NCI-H2227 (cell line): ENCODE measurements around the gene PTRH2.
A peak's percentile ranks its signal among the peaks of the same experiment; 100 is the strongest.

ENCODE experiments used
- DNase-seq: peaks from one replicate; lab custom pipeline; 2025; ENCODE audit not compliant: unreplicated experiment; lab: John Stamatoyannopoulos, UW

The PTRH2 gene

DNA sequence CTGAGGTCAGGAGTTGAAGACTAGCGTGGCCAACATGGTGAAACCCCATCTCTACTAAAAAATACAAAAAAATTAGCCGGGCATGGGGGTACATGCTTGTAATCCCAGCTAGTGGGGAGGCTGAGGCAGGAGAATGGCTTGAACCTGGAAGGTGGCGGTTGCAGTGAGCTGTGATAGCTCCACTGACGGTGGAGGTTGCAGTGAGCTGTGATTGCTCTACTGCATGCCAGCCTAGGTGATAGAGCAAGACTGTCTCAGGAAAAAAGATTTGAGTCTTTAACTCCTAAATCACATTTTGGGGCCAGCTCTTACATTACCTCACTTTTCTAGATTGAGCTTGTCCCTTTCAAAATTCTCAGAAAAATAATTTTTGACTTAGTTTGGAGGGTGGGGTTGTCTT is 15.4 kb upstream of the PTRH2 start:
- DNase-seq: no peak

- no peak for DNase-seq
Observed at GRCh38 chr17:59719526-59719925, 12.3 kb upstream of the PTRH2 start.

DNA sequence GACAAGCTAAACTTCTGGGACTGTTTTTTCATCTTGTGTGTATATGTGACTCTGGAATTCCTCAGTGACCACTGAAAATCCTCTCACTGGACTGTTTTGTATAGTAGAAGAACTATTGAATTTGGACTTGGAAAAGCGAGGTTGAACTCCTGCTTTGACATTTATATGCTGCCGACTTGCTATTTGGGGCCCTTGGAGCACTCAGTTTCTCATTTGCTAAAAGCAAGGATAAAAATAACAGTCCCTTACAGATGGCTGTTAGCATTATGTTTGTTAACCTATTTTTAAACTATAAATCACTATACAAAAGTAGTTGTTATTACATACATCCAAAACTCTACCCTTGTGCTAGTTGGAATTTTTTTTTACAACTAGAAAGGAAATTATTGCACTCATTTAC is 9.2 kb upstream of the PTRH2 start:
- no peak for DNase-seq

GRCh38 chr17:59714255-59714654 is 7.0 kb upstream of the PTRH2 start:
- no peak for DNase-seq

DNA sequence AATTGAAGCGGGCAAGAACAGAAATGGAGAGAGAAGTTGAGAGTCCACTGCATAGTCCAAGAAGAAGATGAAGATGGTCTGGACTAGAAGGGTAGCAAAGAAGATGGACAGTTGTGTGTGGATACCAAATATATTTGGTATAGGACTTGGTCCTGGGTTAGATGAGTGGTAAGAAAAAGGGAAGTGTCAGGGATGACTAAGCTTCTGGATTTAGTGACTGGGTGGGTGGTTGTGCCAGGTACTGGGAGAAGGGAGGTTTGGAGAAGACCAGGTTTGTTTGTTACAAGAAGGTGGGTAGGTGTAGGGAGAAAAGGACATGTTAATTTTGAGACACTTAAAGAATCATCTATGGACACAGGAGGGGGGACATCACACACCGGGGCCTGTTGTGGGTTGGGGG is 5.6 kb upstream of the PTRH2 start:
- no peak for DNase-seq

DNA sequence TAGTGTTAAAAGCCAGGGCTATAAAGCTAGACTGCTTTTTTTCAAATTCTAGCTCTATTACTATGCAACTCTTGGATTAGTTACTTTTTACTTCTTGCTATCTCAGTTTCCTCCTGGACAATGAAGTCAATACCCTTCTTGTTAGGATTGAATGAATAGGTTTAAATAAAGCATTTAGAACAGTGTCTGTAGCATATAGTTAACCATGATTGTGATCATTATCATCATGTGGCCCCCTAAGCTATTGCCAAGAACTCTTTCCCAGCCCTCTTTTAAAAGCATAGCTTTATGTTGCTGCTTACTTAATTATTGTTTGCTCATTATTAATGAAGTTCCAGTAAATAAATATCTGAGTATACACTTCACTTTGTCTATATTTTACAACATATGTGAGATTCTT is 4.7 kb upstream of the PTRH2 start:
- DNase-seq: no peak

DNA sequence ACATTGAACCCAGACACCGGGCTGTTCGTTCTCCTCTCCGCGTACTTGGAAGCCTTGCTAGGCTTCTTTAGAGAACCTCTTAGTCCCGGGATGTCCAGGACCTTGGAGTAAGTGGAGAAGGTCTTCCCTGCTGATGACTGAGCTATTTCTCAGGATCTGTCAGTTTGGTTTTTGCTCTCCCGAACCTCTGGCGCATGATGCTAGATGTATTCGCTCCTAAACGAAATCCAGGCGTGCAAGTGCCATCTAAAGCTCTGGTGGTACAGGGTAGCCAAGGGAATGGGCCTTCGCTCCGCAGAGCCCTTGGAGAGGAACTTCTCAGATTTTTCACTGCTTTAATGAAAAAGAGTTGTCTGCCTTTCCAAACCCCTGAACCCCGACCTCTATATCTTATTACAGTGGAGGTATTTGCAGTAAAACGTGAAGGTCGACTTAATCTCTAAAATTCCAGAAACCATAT is 771 bp upstream of the PTRH2 start:
- DNase-seq: peak; percentile 37

GRCh38 chr17:59702304-59702703 is 4.9 kb downstream of the PTRH2 start:
- no peak for DNase-seq

GRCh38 chr17:59699786-59700185 is 7.4 kb downstream of the PTRH2 start:
- no peak for DNase-seq

DNA sequence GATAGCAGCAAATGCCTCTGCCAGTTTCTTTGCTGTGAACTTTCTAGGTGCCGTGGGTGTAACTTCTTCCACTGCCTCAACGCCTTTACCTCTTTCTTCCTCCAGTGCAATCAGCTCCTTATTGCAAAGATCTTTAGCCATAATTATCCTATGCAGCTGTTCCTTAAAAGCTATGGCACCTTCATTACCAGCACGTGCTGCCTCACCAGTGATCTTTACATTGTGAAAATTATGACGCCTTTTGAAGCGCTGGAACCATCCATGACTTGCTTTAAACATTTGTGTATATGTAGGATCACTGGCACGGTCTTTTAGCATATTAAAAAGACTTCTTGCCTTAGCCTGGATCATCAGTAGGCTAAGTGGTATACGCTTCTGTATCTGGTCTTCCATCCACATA is 8.0 kb downstream of the PTRH2 start:
- no peak for DNase-seq

DNA sequence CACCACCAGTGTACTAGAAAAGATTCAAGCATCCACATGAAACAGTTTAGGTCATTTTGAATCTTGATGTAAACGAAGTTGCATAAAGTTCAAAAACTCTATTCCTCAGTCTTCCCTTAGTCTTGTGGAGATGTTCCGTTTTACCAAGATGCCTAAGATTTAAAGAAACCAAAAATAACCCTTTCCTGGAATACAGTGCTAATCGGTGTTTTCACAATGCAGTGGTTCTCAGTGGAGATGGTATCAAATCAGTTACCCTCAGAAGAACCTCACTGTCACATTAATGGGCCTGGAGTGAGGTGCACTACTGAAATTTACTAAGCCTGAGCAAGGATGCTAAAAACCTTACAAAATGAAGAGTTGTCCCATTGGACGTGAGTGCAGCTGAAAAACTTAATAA is 9.1 kb downstream of the PTRH2 start:
- DNase-seq: no peak

DNA sequence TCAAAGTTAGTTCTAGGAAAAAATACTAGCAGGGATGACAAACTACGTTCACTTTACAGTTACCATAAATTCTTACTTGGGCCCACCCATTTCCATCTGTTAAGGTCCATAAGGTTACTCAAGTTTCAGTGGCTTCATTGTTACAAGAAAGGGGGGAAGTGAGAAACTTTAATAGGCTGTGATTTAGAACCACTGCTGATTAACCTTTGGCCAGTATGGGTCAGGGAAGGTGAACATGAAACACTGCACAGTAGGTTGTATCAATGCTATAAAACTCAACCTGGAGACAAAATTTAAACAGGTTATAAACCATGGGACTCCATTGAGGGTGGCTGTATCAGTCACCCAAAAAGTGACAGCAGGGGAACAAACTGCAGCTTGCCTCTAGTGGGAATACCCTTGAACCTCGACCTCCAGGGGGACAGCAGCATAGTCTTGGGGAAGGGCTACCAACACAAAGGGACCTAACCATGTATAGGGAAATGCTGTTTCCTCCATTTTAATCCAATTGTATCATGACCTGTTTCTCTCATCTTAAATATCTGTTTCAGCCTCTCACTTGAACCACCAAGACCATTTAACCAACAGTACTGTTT is 10.4 kb downstream of the PTRH2 start:
- peak; percentile 8 for DNase-seq

- no peak for DNase-seq
Observed at GRCh38 chr17:59695945-59696681, 11.1 kb downstream of the PTRH2 start.

DNA sequence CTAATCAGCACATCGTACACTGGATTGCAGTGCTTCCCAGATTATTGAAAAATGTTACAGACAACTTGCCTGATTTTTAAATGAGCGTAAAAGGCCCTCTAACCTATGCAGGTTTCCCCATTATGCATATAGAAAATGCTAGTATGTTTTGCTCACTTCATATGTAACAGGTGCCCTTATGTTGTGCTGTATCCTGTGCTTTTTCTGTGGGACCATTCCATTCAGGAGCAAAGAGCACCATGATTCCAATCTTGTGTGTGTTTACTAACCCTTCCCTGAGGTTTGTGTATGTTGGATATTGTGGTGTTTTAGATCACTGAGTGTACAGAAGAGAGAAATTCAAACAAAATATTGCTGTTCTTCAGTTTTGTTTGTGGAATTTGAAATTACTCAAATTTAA is 12.9 kb downstream of the PTRH2 start:
- no peak for DNase-seq

DNA sequence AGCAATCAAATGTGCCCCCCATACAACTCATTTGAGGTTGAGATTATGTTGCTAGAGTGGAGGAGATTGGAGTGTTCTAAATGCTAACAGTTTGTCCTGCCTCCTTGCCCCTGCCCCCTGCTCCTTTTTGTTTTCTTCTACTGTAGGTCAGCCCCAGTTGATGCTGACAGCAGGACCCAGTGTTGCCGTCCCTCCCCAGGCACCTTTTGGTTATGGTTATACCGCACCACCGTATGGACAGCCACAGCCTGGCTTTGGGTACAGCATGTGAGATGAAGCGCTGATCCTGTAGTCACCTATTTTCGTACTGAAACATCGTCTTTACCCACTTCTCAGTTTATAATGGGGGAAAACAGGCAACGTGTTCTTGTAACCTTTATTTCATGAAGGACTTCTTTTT is 13.6 kb downstream of the PTRH2 start:
- DNase-seq: no peak

DNA sequence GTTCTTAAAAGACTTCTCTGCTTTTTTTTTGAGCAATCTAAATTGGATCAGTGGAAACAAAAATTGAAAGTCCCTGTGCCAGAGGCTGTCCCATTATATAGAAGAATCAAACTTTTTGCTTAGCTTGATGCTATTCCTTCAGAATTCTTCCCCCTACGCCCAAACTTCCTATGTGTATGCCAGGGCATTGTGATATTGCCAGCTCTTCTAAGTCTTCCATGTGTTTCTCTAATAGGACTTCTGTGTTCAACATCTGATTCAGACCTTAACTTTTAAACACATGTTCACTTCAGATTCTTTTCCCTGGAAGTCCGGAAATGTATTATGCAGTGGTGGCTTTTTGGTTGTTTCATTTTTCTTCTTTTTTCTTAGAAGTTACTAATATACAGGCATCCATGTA is 18.7 kb downstream of the PTRH2 start:
- no peak for DNase-seq

GRCh38 chr17:59688008-59688407 is 19.2 kb downstream of the PTRH2 start:
- no peak for DNase-seq

- no peak for DNase-seq
Observed at GRCh38 chr17:59684967-59685366, 22.3 kb downstream of the PTRH2 start.

GRCh38 chr17:59683283-59683682 is 23.9 kb downstream of the PTRH2 start:
- no peak for DNase-seq

DNA sequence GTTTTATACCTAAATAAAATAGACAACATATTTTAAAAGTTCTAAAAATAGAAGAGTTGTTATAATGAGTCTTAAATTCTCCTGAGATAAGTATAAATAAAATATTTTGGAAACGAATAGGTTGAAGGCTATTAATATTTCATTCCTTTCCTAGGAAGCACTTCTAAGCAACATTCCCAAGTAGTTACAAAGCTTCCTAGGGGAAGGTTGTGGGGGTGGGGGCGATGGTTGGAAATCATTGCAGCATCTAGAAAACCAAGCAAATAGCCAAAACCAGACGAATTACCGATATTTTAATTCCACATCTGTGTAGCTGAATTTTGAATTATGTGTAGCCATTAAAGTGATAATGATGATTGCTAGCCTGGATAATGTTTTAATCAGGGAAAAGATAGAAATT is 26.9 kb downstream of the PTRH2 start:
- DNase-seq: no peak

- no peak for DNase-seq
Observed at GRCh38 chr17:59678918-59679317, 28.3 kb downstream of the PTRH2 start.

GRCh38 chr17:59676716-59677115 is 30.5 kb downstream of the PTRH2 start:
- DNase-seq: no peak

GRCh38 chr17:59675231-59675630 is 32.0 kb downstream of the PTRH2 start:
- no peak for DNase-seq
